Middle frontal gyrus (tissue), 1 donor: ENCODE measurements around the gene CLCN7.
"Not testable (repeated sequence)": the region's sequence is repeated elsewhere in the genome, so short reads cannot be mapped to it uniquely, and the experiment has no call there.

Experiments
- DNase-seq: peaks from one replicate; pipeline ENCODE4 v3.0.0-alpha.2; 2015; ENCODE audit warnings: low spot score; ENCODE audit errors: extremely low spot score

The CLCN7 gene

DNA sequence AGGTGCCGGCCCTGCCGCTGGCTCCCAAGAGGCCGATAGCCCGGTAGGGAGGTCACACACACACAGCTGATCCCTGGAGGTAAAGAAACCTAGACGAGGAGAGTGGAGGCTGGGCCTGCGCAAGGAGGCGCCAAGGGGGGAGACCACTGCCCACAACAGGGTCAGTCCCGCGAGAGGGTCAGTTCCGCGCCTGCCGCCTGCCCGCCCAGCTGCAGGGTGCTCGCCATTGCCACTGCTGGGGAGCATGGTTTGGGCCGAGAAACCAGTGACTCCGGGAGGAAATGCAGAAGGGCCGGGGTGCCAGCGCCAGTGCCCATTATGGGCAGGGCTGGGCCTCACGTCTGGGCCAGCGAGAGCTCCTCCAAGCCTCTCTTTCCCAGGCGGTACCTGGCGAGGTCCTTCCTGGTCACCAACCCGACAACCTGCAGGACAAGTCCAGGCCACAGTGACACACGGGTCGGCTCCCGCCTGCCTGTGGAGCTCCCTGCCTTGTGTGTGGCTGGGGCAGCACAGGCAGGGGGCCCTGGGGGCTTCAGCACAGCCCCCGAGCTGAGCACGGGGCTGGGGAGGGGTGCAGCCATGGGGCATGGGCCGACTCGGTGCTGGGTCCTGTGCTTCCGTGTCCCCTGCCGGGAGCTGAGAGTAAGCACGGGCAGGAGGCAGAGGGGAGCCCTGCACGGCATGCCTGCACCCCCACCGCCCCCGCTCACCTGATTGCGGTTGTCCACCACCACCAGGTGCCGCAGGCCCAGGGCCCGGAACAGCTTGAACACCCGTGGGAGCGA is 28.3 kb downstream of the CLCN7 start:
- DNase-seq, result no peak

DNA sequence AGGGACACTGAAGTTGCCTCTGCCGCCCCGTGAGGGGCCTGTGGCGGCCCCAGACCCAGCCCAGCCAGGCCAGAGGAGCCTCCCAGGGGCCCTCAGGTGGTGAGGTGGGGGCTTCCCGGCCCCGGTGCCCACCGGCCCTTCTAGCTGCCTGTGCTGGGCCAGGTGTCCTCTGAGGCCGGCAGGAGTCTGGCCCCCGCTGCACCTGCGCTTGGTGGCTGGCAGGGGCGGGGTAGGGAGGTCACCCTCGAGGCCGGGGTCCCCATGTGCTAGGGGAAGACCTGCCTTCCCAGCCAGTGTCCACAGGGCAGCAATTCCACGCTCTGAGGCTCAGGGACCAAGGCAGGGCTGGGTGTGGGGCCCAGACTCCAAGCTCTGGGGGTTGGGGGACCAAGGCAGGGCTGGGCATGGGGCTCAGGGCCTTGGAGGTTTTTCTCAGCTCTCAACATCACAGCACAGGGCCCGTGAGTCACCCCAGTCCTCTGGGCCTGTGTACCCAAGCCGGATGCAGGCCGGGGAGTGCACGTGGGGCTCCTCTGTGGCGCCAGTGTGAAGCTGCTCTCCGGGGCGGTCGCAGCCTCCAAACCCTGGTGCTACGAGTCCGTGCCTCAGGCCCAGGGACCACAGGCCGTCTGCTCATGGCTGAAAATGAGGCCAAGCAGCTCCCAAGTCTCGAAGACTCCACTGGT is 29.2 kb downstream of the CLCN7 start:
- DNase-seq, result no peak

DNA sequence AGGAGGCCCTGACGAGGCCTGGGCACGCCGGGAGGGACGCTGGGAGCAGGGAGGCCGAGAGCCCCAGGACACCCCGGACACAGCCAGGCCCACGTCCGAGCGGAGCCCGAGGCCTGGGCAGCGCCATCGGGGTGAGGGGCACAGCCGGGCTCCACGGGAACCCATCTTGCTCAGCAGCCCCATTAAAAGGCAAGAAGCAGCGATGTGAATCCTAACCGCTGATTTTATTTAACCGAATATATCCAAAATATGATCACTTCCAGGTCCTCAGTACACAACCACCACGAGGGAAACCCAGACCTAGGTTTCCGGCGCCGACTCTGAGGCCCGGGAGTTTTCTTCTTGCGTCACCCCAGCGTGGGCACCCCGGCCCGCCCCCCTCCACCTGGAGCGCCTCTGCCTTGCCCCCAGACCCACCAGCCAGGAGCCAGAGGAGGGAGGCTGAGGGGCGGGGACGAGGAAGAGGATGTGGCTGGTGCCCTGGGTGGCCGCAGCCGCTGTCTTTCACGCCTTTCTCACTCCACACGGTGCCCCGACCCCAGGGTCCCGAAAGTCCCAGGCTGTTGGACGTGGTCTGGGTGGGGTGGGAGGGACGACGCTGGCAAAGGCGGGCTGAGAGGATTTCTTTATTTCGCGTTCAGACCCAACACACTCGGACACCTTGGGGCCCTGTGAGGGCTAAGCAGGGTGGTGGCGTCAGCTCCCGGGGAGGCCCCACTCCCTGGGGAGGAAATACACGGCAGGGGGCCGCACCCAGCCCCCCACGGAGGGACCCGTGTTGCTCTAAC is 29.9 kb downstream of the CLCN7 start:
- DNase-seq, result no peak

GRCh38 chr16:1443980-1444729 is 30.7 kb downstream of the CLCN7 start, which contains the start of gene CCDC154:
Gene CCDC154 (minus strand): TSS chr16:1444556. CDS start chr16:1444322, 234 bp downstream.
- no peak for DNase-seq

GRCh38 chr16:1443403-1443973 is 31.3 kb downstream of the CLCN7 start:
- no peak for DNase-seq

DNA sequence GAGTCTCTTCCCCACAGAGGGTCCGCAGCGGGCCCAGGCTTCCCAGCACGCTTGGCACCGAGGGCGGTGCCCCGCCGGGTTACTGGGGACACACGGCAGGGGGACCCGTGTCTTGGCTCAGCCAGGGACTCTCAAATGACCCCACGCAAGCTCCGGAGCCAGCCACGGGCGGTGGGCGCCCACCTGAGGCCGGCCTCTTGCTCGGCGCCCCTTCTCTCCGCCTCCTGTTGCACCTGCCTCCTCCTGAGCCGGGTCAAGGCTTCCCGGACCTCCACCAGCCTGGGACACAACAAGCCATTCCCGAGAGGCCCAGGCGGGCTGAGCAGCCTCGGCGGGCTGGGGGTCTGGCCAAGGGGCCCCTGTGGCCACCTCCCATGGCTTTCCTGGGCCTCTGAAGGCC is 32.1 kb downstream of the CLCN7 start:
- no peak for DNase-seq

- DNase-seq, result no peak
Observed at GRCh38 chr16:1441391-1441829, 33.4 kb downstream of the CLCN7 start.

- DNase-seq, result not testable (repeated sequence)
Observed at GRCh38 chr16:1439699-1440074, 35.1 kb downstream of the CLCN7 start.

DNA sequence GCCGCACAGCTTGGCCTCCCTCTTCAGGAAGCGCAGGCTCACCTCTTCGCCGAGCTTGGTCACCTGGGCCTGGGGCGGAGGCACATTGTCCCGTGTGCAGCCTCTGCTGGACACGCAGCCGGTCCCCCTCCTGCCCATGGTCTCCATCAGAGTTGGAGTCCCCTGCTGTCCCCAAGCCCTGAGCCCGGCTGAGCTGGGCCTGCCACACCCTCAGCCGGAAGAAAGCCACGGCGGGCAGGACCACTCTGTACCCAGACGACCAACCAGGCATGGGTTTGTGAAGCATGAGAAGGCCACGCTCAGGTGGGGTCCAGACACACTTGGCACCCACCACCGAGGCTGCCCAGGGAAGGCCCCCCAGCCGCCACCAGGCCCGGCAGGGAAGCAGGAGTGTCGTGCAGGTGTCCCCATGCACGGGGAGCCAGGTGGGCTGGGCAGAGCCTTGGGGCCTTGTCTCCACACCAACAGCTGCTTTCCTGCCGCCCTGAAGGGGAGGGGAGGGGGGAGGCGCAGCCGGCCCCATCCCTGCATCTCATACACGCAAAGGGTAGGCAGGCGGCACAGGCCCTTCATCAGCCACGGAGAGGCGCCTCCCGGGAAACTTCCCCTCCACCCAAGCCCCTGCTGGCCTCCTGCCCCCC is 35.6 kb downstream of the CLCN7 start:
- DNase-seq, result no peak

- no peak for DNase-seq
Observed at GRCh38 chr16:1438229-1439057, 36.4 kb downstream of the CLCN7 start.

GRCh38 chr16:1437606-1438005 is 37.2 kb downstream of the CLCN7 start:
- DNase-seq, result no peak

- no peak for DNase-seq
Observed at GRCh38 chr16:1436731-1437355, 38.0 kb downstream of the CLCN7 start.

- no peak for DNase-seq
Observed at GRCh38 chr16:1435921-1436697, 38.7 kb downstream of the CLCN7 start.

DNA sequence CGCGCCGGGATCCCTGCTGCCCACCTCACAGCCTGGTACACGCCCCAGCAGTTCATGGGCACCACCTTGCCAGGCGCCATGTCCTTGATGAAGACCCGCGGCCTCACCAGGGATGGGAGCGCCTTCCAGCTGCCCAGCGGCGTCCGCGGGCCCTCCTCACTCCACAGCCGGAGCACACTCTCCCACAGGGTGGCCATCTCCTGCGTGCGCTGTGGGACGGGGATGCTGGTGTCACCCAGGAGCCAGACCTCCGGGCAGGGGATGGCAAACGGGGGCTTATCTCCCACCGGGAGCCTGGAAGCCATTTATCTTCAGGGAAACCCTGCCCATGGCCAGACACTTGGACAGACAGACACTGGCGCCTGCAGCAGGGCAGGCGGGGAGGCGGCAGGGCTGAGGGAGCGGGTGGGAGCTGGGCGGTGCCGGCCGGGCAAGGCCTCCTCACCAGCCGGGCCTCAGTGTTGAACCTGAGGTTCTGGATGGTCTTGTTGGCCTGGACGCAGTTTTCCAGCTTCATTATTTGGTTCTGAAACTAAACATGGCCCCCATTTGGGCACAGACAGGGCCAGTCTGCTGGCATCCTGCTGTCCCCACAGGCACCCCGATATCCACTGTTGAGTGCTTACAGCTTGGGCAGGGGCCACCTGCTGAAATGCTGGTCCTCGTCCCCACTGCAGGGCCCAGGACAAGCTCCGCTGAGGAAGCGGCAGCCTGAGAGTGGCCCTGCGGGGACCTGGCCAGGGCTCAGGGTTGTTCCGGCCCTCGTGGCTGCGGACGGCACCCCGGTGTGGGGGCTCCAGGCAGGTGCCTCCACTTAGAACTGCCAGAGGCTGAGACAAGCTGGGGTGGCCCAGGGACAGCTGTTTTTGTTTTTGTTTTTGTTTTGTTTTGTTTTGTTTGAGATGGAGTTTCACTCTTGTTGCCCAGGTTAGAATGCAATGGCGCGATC is 39.9 kb downstream of the CLCN7 start:
- no peak for DNase-seq

DNA sequence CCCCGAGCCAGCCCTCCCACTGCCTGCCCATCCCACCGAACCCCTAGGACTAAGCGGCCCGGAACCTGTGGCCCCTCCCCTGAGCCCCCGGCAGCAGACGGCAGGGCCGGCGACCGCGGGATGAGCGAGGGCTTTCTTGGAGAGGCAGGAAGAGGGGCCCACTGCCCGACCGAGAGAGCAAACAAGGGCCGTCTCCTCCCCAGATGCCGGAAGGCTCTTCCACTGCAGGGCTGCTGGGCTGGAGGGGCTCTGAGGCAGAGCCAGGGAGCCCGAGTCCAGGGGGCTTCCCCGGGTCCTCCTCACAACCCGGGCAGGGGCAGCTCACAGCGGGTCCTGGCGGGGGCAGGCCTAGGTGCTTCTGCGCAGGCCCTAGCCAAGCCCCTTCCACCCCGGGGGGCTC is 41.1 kb downstream of the CLCN7 start:
- DNase-seq, result no peak

- no peak for DNase-seq
Observed at GRCh38 chr16:1433263-1433560, 41.6 kb downstream of the CLCN7 start.
